Right forelimb (tissue), 1 donor: ENCODE measurements around the gene ZC2HC1B.
"Not testable (repeated sequence)": the region's sequence is repeated elsewhere in the genome, so short reads cannot be mapped to it uniquely, and the experiment has no call there.

Experiments used
- DNase-seq: peaks from one replicate; pipeline ENCODE4 v3.0.0-alpha.2; 2018

The ZC2HC1B gene, protein sequence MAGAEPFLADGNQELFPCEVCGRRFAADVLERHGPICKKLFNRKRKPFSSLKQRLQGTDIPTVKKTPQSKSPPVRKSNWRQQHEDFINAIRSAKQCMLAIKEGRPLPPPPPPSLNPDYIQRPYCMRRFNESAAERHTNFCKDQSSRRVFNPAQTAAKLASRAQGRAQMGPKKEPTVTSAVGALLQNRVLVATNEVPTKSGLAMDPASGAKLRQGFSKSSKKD

DNA sequence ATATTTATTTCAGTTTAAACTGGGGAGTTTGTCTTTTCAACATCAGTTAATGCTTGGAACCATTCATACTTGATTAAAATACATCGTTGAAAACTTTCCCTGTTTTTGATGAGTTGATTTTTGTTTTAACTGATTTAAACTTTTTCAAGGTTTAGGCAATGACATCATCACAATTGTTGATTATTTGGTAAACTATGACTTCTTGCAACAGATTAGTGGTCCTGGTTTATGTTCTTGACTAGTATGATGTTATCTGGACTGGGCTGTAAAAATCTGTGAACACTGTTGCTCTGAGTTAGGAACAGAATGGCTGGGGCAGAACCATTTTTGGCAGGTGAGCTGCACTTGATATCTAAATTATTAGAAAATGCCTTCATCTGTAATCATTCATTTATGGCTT is at the start of gene ZC2HC1B:
Gene ZC2HC1B (plus strand): TSS at position 241 of the 400 bp plus-strand sequence. CDS start 66 bp downstream, at position 307.
- DNase-seq, result no peak

DNA sequence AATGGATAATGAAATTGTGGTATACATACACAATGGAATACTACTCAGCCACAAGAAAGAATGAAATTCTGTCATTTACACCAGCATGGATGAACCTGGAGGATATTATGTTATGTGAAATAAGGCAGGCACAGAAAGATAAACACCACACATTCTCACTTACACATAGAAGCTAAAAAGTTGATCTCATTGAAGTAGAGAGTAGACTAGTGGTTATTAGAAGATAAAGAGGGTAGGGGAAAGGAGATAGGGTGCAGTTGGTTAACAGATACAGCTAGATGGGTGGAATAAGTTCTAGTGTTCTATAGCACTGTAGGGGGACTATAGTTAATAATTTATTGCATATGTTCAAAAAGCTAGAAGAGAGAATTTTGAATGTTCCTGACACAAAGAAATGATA is 46.7 kb upstream of the ZC2HC1B start:
- no peak for DNase-seq

DNA sequence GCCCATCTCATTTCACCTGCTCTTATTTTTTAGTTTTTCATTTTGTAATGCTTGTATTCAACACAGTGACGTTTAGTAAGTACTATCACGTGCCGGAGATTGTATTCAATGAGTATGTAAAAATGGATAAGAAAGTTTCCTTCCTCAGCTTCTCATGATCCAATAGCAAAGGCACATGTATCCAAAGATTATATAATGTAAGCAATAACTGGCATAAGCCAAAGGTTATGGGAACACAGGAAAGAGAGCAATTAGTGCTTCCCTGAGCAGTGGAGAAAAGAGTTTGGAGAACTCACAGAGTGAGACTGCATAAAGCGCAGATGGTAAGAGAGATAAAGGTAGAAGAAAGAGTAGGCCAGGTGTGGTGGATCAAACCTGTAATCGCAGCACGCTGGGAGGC is 42.9 kb upstream of the ZC2HC1B start:
- no peak for DNase-seq

DNA sequence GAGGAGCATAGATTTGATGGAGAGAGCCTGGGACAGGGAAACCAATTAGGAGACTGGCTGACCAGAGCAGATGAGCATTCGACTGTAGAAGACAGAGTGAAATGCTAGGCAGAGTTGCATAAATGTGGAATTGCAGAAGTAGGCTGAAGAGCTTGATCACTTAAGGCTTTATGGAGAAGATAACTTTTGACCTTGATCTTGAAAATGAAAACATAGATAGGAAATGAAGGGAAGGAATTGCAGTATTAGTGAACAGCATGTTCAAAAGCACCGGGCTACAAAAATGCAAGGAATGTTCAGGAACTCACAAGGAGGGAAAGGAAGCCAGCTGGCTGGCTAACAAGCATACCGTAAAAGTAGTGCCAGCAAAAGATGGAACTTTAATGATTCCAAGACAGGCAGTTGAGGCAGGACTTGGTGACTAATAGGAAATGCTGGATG is 41.7 kb upstream of the ZC2HC1B start:
- no peak for DNase-seq

DNA sequence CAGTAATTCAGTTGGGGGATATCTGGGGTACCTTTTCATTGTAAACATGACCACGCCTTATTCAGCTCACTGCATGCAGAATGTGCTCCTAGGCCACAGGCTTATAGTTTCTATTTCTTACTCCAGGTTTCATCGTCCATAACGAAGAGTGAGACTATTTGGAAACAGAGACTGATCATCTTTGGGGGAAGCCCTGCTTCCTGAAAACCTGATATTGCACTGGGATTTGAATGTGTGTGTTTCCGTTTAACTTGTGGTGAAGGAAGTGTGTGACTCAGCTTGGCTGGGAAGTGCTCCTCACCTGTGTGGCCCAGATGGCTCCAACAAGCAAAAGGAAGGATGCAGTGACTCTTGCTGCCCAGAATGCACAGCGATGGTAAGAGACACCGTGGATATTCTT is 40.7 kb upstream of the ZC2HC1B start:
- DNase-seq, result no peak

DNA sequence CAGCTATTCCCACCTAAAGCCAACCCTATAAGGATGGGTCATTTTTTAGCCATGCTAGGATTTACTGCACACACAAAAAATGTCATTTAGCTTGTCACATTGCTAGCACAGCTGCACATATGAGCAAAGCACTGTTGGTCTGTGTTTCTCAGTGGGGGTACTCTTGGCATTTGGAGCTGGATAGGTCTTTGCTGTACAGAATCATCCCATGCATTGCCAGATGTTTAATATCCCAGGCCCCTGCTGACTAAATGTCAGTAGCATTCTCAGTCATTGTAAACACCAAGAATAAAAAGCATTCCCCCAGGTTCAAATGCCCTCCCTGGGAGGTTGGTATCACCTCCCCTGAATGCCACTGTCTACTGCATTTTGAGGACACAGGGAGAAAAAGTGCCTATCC is 35.7 kb upstream of the ZC2HC1B start:
- no peak for DNase-seq

DNA sequence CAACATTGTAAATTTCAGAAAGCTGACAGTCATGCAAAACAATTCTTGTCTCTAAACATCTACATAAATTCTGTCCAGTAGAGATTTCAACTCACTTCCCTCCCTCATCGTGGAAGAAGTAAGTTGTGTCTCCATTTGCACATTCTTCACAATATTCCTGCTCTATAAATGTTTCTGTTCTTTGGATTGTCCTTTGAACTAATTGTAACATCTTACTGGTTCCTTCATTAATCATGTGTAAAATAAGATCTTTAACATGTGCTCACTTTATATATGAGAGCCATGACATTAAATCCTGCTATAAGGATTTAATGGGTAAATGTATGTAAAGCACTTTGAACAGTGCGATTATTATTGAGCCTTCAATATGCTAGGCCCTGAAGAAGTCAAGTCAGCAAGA is 28.1 kb upstream of the ZC2HC1B start:
- no peak for DNase-seq

DNA sequence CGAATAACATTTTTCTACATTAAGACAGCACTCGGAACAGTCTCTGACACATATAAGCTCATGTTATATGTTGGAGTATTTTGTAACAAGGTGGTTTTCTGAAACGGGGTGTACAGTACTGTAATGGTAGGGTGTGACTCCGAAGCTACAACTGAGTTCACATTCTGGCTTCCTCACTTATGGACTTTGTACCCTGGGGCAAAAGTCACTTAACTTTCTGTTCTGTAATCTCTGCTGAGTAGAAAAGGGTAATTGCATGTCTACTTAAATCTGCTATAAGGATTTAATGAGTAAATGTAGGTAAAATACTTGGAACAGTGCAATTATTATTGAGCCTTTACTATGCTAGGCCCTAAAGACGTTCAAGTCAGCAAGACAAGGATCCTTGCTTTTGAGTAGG is 25.9 kb upstream of the ZC2HC1B start:
- no peak for DNase-seq

DNA sequence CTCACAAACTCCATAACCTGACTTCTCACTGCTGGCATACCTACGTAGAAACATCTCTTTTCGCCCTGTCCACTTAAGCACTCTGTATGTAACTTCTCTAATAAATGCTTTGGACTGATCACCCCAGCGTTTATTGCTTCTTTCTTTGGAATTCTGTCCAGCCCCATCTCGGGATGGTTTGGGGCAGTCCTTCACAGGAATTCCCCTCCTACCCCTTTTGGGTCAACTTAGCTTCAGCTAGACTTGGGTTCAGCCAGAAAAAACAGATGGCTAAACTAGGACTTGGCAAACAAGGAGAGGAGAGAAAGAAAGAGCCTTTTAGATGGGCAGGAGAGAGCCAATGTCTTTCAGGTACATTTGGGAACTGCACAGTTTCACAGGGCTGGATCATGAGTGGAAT is 25.1 kb upstream of the ZC2HC1B start:
- DNase-seq, result peak; percentile 51

DNA sequence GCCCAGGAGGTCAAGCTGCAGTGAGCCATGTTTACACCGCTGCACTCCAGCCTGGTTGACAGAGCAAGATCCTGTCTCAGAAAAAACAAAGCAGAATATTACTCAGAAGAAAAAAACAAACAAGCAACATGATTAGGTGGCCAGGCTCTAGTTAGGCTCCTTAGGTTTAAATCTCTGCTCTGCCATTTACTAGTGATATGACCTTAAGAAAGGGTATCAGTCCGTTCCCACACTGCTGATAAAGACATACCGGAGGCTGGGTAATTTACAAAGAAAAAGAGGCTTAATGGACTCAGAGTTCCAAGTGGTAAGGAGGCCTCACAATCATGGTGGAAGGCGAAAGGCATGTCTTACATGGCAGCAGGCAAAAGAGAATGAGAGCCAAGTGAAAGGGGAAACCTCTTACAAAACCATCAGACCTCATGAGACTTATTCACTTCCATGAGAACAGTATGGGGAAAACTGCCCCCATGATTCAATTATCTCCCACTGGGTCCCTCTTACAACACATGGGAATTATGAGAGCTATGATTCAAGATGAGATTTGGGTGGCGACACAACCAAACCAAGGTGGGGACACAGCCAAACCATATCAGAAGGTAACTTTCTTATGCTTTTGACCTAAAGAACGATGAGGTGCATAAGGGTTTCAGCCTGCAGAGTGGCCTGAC is 23.5 kb upstream of the ZC2HC1B start:
- no peak for DNase-seq

DNA sequence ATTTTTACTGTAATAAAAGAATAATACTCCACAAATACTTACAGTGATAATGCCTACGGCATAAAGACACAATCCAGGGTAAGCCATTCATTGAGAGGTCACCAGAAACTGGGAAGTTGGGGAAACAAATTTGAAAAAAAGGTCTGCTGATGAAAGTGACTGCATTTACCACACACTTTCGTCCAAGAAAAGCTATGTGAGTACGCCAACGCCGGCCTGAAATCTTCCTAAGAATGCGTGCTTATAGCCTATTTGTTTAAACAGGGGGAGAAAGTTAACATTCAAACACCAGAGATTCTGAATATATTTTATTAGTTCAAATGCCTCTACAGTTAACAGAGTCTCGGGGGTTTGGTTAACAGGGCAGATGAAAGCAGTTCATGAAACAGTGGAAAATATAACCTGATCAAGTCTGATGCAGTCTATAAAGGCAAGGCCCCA is 21.8 kb upstream of the ZC2HC1B start:
- DNase-seq, result no peak

DNA sequence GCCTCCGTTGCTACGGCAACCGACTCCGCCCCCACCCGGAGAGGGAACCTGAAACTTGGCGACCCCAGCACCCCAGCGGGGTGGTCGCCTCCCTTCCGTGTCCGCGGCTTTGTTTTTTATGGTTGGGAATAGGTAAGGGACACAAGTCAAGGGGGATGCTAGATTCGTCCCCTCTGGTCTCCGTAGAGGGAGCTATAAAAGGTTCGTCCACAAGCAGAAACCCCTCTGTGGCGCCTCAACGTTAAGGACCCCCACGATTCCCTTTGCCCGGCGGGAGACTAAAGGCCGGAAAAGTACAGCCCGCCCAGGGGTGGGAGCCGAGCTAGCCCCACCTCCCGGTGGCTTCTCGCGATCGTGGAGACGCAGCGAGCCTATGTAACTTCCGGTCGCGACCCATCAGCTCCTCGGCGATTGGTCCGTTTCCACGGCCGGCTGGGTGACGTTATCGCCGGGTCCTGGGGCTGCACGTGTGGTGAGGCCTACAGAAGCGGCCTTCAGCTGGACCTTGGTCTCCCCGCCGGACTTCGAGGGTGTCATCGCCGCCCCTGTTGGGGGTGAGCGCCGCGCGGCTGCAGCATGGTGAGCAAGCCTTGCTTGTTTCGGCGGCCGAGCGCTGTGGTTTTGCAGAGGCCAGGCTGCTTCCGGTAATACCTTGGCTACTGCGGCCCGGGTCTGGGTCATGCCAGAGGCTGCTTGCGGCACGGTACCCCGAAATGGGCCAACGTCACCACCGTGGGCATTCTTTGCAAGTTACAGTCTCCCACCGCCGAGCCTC is 21.2 kb upstream of the ZC2HC1B start, which contains the start of gene LTV1:
Gene LTV1 (plus strand): TSS at position 437 of the 775 bp plus-strand sequence. CDS start 140 bp downstream, at position 577.
- DNase-seq, result peak; percentile 98

DNA sequence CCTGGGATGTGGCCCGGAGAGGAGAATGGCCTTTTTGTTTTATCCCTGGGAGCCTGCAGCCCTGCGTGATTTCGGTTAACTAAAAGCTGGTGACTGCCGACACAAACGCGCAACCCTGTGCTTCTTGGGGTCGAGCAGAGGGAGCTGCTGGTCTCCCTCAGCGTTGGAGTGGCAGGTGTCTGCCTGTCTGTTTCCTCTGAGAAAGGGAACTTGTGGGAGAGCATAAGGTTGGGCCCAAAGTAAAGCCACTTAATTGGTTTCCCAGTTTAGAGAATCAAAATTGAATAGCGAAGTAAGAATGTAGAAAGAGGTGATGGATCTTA is 20.6 kb upstream of the ZC2HC1B start:
- no peak for DNase-seq

DNA sequence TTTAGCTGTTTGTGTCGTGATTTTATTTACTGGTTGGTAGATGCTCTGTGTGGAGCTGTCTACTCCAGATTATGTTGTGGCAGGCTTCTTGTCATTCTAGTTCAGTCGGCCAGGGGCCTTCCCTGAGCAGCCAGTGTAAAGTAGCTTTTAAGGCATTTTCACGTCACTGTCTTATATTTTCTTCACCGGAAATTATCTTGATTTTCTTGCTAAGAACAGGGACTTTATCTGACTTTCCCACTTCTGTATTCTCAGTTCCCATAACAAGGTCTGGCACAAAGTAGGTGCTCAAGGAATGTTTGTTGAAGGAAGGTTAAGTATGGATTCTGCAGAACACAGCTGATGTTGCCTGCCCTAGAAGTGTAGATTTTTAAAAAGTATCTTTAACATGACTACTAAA is 20.3 kb upstream of the ZC2HC1B start:
- DNase-seq, result no peak

DNA sequence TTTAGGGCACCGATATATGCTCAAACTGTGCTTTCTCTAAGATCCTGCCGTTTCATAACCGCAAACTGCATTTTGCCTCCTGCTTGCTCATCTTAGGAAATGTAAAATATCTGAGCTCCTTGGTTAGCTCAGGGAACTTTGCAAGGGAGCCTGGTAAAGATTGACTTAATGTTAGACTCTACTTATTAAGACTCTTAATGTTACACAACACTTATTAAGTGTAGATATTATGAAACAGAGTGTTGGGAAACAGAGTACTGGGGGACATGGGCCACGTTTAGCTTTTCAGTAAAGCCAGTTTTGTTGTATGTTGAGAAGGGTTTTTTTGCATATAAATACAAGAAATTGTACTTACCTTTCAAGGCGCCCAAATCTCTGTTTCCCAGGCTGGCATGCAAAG is 19.2 kb upstream of the ZC2HC1B start:
- DNase-seq, result no peak

DNA sequence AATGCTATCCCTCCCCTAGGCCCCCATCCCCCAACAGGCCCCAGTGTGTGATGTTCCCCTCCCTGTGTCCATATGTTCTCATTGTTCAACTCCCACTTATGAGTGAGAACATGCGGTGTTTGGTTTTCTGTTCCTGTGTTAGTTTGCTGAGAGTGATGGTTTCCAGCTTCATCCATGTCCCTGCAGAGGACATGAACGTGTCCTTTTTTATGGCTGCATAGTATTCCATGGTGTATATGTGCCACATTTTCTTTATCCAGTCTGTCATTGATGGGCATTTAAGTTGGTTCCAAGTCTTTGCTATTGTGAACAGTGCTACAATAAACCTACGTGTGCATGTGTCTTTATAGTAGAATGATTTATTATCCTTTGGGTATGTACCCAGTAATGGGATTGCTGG is 12.6 kb upstream of the ZC2HC1B start:
- DNase-seq, result not testable (repeated sequence)

DNA sequence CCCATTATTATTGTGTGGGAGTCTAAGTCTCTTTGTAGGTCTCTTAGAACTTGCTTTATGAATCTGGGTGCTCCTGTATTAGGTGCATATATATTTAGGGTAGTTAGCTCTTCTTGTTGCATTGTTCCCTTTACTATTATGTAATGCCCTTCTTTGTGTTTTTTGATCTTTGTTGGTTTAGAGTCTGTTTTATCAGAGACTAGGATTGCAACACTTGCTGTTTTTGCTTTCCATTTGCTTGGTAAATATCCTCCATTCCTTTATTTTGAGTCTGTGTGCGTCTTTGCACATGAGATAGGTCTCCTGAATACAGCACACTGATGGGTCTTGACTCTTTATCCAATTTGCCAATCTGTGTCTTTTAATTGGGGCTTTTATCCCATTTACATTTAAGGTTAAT is 9.2 kb upstream of the ZC2HC1B start:
- DNase-seq, result not testable (repeated sequence)

DNA sequence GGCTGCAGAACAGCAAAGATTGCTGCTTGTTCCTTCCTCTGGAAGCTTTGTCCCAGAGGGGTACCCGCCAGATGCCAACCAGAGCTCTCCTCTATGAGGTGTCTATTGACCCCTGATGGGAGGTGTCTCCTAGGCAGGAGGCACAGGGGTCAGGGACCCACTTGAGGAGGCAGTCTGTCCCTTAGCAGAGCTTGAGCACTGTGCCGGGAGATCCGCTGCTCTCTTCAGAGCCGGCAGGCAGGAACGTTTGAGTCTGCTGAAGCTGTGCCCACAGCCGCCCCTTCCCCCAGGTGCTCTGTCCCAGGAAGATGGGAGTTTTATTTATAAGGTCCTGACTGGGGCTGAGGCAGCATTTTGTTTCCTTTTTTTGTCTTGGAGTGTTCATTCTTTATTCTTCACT is 7.5 kb upstream of the ZC2HC1B start:
- DNase-seq, result not testable (repeated sequence)

DNA sequence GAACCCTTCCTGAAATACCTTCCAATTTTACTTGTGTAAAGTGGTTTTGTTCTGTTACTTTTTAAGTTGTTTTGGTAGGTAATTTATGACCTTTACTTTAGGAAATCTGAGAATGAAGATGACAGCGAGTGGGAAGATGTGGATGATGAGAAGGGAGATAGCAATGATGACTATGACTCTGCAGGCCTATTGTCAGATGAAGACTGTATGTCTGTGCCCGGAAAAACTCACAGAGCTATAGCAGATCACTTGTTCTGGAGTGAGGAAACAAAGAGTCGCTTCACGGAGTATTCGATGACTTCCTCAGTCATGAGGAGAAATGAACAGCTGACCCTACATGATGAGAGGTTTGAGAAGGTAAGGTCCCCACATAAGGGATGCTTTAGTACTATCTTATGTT is 6.6 kb upstream of the ZC2HC1B start:
- no peak for DNase-seq

DNA sequence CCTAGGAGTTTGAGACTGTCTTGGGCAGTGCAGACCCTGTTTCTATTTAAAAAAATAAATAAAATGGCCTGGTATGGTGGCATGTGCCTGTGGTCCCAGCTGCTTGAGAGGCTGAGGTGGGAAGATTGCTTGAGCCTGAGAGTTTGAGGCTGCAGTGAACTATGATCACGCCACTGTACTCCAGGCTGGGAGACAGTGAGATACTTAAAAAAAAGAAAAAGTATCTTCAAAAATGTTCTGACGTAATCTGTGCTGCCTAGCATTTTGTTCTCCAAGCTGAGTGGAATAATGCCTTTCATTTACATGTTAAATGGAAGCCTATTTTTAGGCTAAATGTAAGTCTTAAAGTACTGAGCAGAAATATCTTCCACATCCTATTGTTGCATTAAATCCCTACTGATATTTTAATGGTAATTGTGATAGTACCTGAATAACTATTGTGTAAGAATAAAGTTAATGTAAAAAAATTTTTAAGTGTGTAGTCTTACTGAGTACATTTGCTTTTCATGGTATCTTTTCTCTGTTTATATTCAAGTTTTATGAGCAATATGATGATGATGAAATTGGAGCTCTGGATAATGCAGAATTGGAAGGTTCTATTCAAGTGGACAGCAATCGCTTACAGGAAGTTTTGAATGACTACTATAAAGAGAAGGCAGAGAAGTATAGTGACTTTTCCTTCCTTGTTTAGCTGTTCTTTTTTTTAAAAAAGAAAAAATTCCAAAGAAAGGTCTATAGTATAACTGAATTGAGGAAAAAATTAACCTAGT is 4.2 kb upstream of the ZC2HC1B start:
- no peak for DNase-seq

DNA sequence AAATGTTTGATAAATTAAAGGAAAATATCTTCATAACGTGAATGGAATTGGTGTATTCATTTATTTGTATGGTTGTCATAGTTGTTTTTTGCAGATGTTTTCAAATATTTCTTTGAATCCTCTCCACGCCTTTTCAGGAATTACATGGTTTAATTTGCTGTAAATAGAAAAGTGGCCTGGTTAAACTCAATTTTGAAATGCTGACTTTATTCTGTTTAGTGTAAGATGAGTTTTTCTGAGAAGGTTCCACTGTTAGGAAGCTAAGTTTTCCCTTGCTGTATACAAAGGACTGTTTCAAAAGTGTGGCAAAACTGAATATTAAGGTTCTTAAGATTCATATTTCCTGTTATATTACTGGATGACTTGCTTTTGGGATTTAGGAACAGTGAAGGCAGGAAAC is 503 bp upstream of the ZC2HC1B start:
- no peak for DNase-seq

DNA sequence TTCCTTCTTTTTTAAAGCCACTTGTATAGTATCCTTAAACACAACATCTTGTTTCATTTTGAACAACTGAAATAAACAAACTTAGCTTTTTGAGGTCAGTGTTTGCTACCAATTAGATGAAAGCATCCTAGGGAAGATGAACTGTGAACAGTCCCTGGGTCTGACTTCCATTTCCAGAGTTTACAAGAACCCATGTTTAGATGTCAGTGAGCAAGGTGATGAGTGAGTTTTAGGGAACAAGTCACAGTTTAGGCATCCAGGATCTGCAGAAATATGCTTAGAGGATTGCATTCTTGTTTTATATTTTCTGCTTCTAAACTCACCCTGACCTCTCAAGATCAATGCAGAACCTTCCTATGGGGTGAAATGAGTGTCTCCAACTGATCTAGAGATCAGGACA is 3.0 kb downstream of the ZC2HC1B start:
- no peak for DNase-seq

DNA sequence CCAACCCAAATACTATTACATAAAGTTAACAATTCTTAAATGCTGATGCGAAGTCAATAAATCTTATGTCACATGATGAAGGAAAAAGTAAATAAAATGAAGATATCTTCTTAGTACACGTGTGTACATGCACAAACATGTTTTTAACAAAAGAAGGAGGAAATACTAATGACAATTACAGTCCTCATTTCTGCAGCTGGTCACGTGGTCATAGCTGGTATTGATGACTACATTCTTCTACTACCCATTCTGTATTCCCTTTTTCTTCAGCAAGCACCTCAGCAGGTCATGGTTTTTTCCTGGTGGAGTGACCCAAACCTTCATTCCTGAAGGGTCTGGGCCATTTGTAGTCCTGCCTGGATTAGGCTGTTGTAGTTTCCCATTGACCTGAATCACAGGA is 4.5 kb downstream of the ZC2HC1B start:
- not testable (repeated sequence) for DNase-seq
